Measurements from ENCODE around the gene ATXN10.

DNA sequence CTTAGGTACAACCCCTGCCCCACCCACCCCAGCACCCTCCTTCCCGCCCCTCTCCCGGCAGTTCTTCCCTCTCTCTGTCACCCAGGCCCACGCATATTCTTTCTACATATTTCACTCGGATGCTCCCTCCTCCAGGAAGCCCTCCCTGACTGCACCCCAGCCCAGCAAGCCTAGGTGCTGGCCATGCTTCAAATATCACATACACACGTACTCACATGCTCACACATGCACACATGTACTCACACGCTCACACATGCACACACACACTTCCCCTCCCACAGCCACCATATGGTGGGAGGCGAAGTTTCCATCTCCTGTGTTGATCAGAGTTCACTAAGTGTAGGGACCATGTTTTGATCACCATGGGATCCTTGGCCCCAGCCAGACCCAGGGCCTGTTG, 214.9 kb downstream of the ATXN10 start:
- TF ChIP-seq, protein P1, sequence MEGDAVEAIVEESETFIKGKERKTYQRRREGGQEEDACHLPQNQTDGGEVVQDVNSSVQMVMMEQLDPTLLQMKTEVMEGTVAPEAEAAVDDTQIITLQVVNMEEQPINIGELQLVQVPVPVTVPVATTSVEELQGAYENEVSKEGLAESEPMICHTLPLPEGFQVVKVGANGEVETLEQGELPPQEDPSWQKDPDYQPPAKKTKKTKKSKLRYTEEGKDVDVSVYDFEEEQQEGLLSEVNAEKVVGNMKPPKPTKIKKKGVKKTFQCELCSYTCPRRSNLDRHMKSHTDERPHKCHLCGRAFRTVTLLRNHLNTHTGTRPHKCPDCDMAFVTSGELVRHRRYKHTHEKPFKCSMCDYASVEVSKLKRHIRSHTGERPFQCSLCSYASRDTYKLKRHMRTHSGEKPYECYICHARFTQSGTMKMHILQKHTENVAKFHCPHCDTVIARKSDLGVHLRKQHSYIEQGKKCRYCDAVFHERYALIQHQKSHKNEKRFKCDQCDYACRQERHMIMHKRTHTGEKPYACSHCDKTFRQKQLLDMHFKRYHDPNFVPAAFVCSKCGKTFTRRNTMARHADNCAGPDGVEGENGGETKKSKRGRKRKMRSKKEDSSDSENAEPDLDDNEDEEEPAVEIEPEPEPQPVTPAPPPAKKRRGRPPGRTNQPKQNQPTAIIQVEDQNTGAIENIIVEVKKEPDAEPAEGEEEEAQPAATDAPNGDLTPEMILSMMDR (IDR thresholded peaks at IDR 0.05): no peak
- TF ChIP-seq POLR2A (IDR thresholded peaks at IDR 0.05): no peak
